Neural progenitor cell (in vitro differentiated cells): ENCODE data around the gene DLL3. TPM values are rescaled to one million over a fixed set of nuclear protein-coding genes. Genes with fewer than 3 reads are reported as not detected.
"Not testable (repeated sequence)": the region's sequence is repeated elsewhere in the genome, so short reads cannot be mapped to it uniquely, and the experiment has no call there.

Experiments
- DNase-seq: peaks from one replicate; pipeline ENCODE4 v3.0.0-alpha.2; 2016; ENCODE audit warnings: low spot score
- H2AFZ ChIP-seq: fragments of 200-600 bp; sonication (generic); replicated peaks from 2 replicates; pipeline ENCODE4 v1.6.1; 2016; ENCODE audit warnings: antibody characterized with exemption
- H3F3A ChIP-seq: fragments of 200-600 bp; sonication (generic); 2 replicates; pipeline ENCODE4 v1.6.1; 2016; ENCODE audit warnings: antibody characterized with exemption, low read depth
- H3K27ac ChIP-seq: fragments of 200-600 bp; sonication (generic); 2 replicates; pipeline ENCODE4 v1.5.1; 2016; ENCODE audit warnings: mild to moderate bottlenecking
- H3K27me3 ChIP-seq: fragments of 200-600 bp; sonication (generic); 2 replicates; pipeline ENCODE4 v1.6.1; 2016; ENCODE audit warnings: mild to moderate bottlenecking, moderate library complexity
- H3K36me3 ChIP-seq: fragments of 200-600 bp; sonication (generic); 2 replicates; pipeline ENCODE4 v1.5.1; 2016
- H3K4me1 ChIP-seq: fragments of 200-600 bp; sonication (generic); 2 replicates; pipeline ENCODE4 v1.6.1; 2016; ENCODE audit warnings: mixed run types
- H3K4me2 ChIP-seq: fragments of 200-600 bp; sonication (generic); 2 replicates; pipeline ENCODE4 v1.6.1; 2016
- H3K4me3 ChIP-seq: fragments of 200-600 bp; sonication (generic); 2 replicates; pipeline ENCODE4 v1.5.1; 2016
- H3K79me2 ChIP-seq: fragments of 200-600 bp; sonication (generic); 2 replicates; pipeline ENCODE4 v1.6.1; 2016; ENCODE audit warnings: low read depth
- H3K9ac ChIP-seq: fragments of 200-600 bp; sonication (generic); 2 replicates; pipeline ENCODE4 v1.6.1; 2016
- H3K9me3 ChIP-seq: fragments of 200-600 bp; sonication (generic); 2 replicates; pipeline ENCODE4 v1.5.1; 2016; ENCODE audit warnings: low read depth
- H4K20me1 ChIP-seq: fragments of 200-600 bp; sonication (generic); 2 replicates; pipeline ENCODE4 v1.6.1; 2016; ENCODE audit warnings: low read depth
- H3K27ac Mint-ChIP-seq: 3 replicates; pipeline ENCODE4 v1.8.0; 2021; ENCODE audit warnings: mixed read lengths
- H3K27me3 Mint-ChIP-seq: 2 replicates; pipeline ENCODE4 v1.8.0; 2022; ENCODE audit warnings: low read depth, mild to moderate bottlenecking, inconsistent platforms, moderate library complexity, mixed read lengths; ENCODE audit not compliant: insufficient read depth
- H3K36me3 Mint-ChIP-seq: 3 replicates; pipeline ENCODE4 v1.8.0; 2021; ENCODE audit warnings: mixed read lengths
- H3K4me1 Mint-ChIP-seq: 3 replicates; pipeline ENCODE4 v1.8.0; 2021; ENCODE audit warnings: mixed read lengths
- H3K4me3 Mint-ChIP-seq: 3 replicates; pipeline ENCODE4 v1.8.0; 2021; ENCODE audit warnings: mild to moderate bottlenecking, moderate library complexity, mixed read lengths
- H3K9me3 Mint-ChIP-seq: 3 replicates; pipeline ENCODE4 v1.8.0; 2020; ENCODE audit warnings: mixed read lengths
- CTCF ChIP-seq: fragments of 200-600 bp; sonication (generic); IDR thresholded peaks from 2 replicates; pipeline ENCODE4 v1.5.1; 2017; ENCODE audit warnings: antibody characterized with exemption, mild to moderate bottlenecking
- EZH2 ChIP-seq: fragments of 200-600 bp; sonication (generic); IDR thresholded peaks from 2 replicates; pipeline ENCODE4 v1.6.1; 2017; ENCODE audit warnings: antibody characterized with exemption, mild to moderate bottlenecking, moderate library complexity
- EZH2phosphoT487 ChIP-seq: fragments of 200-600 bp; sonication (generic); IDR thresholded peaks from 2 replicates; pipeline ENCODE4 v1.6.1; 2017; ENCODE audit warnings: antibody characterized with exemption
- total RNA-seq: library from RNA; depleted of rRNA; stranded (reverse); fragments of >200 nt; gene quantifications from 2 replicates; pipeline ENCODE4 v1.2.3, GENCODE V29; 2015; ENCODE audit warnings: low replicate concordance

DLL3 gene
- 0.37 and 2.8 TPM in 2 replicates for total RNA-seq

- peaks cover 34% of the 10 kb centered on the region for H3K27me3 Mint-ChIP-seq
These were observed at the start of gene DLL3 for GRCh38 chr19:39498798-39499642. Gene DLL3 (plus strand): TSS chr19:39498947. CDS start chr19:39498975, 28 bp downstream.

GRCh38 chr19:39449116-39449797 lies 49.5 kb upstream of the DLL3 start:
- no peak overlapping the region for H3K4me2 ChIP-seq
- H3K27ac ChIP-seq: no peak overlapping the region
- H3K9ac ChIP-seq: no peak overlapping the region
- Mint-ChIP-seq H3K9me3 (no peaks in the 10 kb centered on the region), H3K27ac (peak overlapping the region; percentile 62), H3K4me1 (peaks cover 22% of the 10 kb centered on the region), H3K27me3 (peaks cover 3% of the 10 kb centered on the region), H3K36me3 (peaks cover 27% of the 10 kb centered on the region), H3K4me3 (no peak overlapping the region)
- H3K9me3 ChIP-seq: no peaks in the 10 kb centered on the region
- no peaks in the 10 kb centered on the region for H3K27me3 ChIP-seq
- no peaks in the 10 kb centered on the region for H3K36me3 ChIP-seq
- H3K4me3 ChIP-seq: no peak overlapping the region
- H3F3A ChIP-seq: peaks cover 4% of the 10 kb centered on the region
- H3K79me2 ChIP-seq: peaks cover 96% of the 10 kb centered on the region
- no peak overlapping the region for H2AFZ ChIP-seq
- DNase-seq: no peak
- peaks cover 31% of the 10 kb centered on the region for H4K20me1 ChIP-seq
- TF ChIP-seq CTCF (no peak), EZH2phosphoT487 (no peak), EZH2 (no peak)
- peaks cover 5% of the 10 kb centered on the region for H3K4me1 ChIP-seq

More at GRCh38 chr19:39498798-39499642, at the start of gene DLL3:
- H3K27me3 ChIP-seq: peaks cover 77% of the 10 kb centered on the region
- H3K4me3 ChIP-seq: peak within 1 kb of the TSS; percentile 56
- H4K20me1 ChIP-seq: no peaks in the 10 kb centered on the region
- H3K4me1 ChIP-seq: peaks cover 17% of the 10 kb centered on the region
- peak within 1 kb of the TSS; percentile 71 for H3K4me2 ChIP-seq
- H3K9me3 ChIP-seq: no peaks in the 10 kb centered on the region
- H3K9me3 Mint-ChIP-seq: peaks cover 4% of the 10 kb centered on the region
- H3K27ac ChIP-seq: no peak within 1 kb of the TSS
- no peaks in the 10 kb centered on the region for H3K36me3 ChIP-seq
- H3K36me3 Mint-ChIP-seq: no peaks in the 10 kb centered on the region
- H3K79me2 ChIP-seq: no peaks in the 10 kb centered on the region
- peak; percentile 62 for DNase-seq
- H3F3A ChIP-seq: peaks cover 28% of the 10 kb centered on the region
- H2AFZ ChIP-seq: peak within 1 kb of the TSS; percentile 89
- no peak within 1 kb of the TSS for H3K9ac ChIP-seq
- H3K4me3 Mint-ChIP-seq: peak within 1 kb of the TSS; percentile 86
- peak; percentile 68 for TF ChIP-seq EZH2phosphoT487
- TF ChIP-seq CTCF: no peak
- peak; percentile 84 for TF ChIP-seq EZH2
- H3K27ac Mint-ChIP-seq: peak within 1 kb of the TSS; percentile 31
- peaks cover 27% of the 10 kb centered on the region for H3K4me1 Mint-ChIP-seq

- H3K9me3 ChIP-seq, DNase-seq, H3K4me1 Mint-ChIP-seq, H3K4me3 Mint-ChIP-seq, H3K9ac ChIP-seq, H3K27me3 ChIP-seq, H3K4me1 ChIP-seq, H3K27ac ChIP-seq, H3K9me3 Mint-ChIP-seq, H3K27me3 Mint-ChIP-seq, H3K36me3 ChIP-seq, H3K27ac Mint-ChIP-seq, H3K4me3 ChIP-seq, H3K4me2 ChIP-seq, H3F3A ChIP-seq, H2AFZ ChIP-seq: not testable (repeated sequence)
- H3K79me2 ChIP-seq: peaks cover 85% of the 10 kb centered on the region
- H4K20me1 ChIP-seq: peaks cover 31% of the 10 kb centered on the region
- H3K36me3 Mint-ChIP-seq: peaks cover 27% of the 10 kb centered on the region
These were observed 47.5 kb upstream of the DLL3 start for GRCh38 chr19:39451257-39451656.
